ENCODE data around the gene ABCC1. TPM values are rescaled to one million over a fixed set of nuclear protein-coding genes. Genes with fewer than 3 reads are reported as not detected.

The ABCC1 gene
- total and polyA plus RNA-seq, 2 of the 4 experiments (the other 2 are of a cell fraction): 39.4 to 66.0 TPM

- TF ChIP-seq RFX5 (IDR thresholded peaks at IDR 0.05; ENCODE audit: low read depth, low read length) (no peak), BHLHE40 (IDR thresholded peaks at IDR 0.05; ENCODE audit: low read depth, low read length) (no peak), USF2 (IDR thresholded peaks at IDR 0.05; ENCODE audit: low read depth, low read length) (no peak), RCOR1 (IDR thresholded peaks at IDR 0.05; ENCODE audit: insufficient replicate concordance, low read length) (no peak), NFE2L2 (IDR thresholded peaks at IDR 0.05; ENCODE audit: low read depth, low read length) (no peak), RAD21 (IDR thresholded peaks at IDR 0.05; ENCODE audit: low read length) (no peak), POLR2A (IDR thresholded peaks at IDR 0.05; ENCODE audit: low read depth, low read length) (no peak), CTCF (conservative IDR thresholded peaks at IDR 0.05; ENCODE audit: low read depth, low read length) (0 out of 2 replicates have a peak, but pooled peaks have one; percentile 6)
- DNase-seq: no peak
- Histone ChIP-seq H4K8ac (ENCODE audit: low read depth in 2 of 2, low read length in 2 of 2) (0 out of 4 replicates have a peak overlapping the region, but pooled peaks of 1 of the 2 experiments have one; percentile 21), H2BK120ac (ENCODE audit: low read depth, low read length) (no peak overlapping the region), H3K4me3 (ENCODE audit: insufficient read depth, low read depth, low read length) (no peak overlapping the region), H3K4ac (ENCODE audit: low read depth, low read length) (0 out of 2 replicates have a peak overlapping the region, but pooled peaks have one; percentile 16), H3K14ac (replicated peaks; ENCODE audit: low read depth, low read length) (no peak overlapping the region), H4K20me1 (ENCODE audit: insufficient read depth, low read length) (peaks cover 44% of the 10 kb centered on the region), H2AFZ (replicated peaks; ENCODE audit: low read length, poor library complexity) (no peak overlapping the region), H4K5ac (ENCODE audit: low read depth, low read length) (no peak overlapping the region), H3K56ac (ENCODE audit: extremely low read depth, insufficient read depth, low read length) (no peak overlapping the region), H3K36me3 (ENCODE audit: control insufficient read depth, insufficient read depth, low read length) (peaks cover 79% of the 10 kb centered on the region), H3K27ac (ENCODE audit: insufficient read depth, low read length) (no peak overlapping the region), H2BK5ac (ENCODE audit: low read depth, low read length, poor library complexity, severe bottlenecking) (no peak overlapping the region), H3K18ac (ENCODE audit: low read depth, low read length) (no peak overlapping the region), H3K9me1 (ENCODE audit: insufficient read depth, low read length) (peaks cover 13% of the 10 kb centered on the region; the same call in 1 of the 2 replicates), H4K91ac (ENCODE audit: insufficient read depth, low read depth, low read length) (no peak overlapping the region), H3K23ac (ENCODE audit: low read depth, low read length) (0 out of 2 replicates have a peak overlapping the region, but pooled peaks have one; percentile 1), H2BK15ac (ENCODE audit: low read depth, low read length) (no peak overlapping the region), H3K9ac (ENCODE audit: low read depth, low read length) (no peak overlapping the region), H3K79me1 (ENCODE audit: low read depth in 1 of 2, low read length in 2 of 2) (peaks cover 43 to 93% of the 10 kb centered on the region in 2 experiments), H3K9me3 (ENCODE audit: control insufficient read depth, insufficient read depth, low read length) (no peaks in the 10 kb centered on the region), H2AK9ac (replicated peaks; ENCODE audit: low read depth, low read length, poor library complexity) (no peak overlapping the region), H3K4me1 (ENCODE audit: control insufficient read depth, insufficient read depth, low read length) (peaks cover 5% of the 10 kb centered on the region; the same call in 1 of the 2 replicates), H2AK5ac (ENCODE audit: low read depth, low read length) (no peak overlapping the region), H3K27me3 (ENCODE audit: control insufficient read depth, insufficient read depth, low read length) (no peaks in the 10 kb centered on the region), H3K4me2 (ENCODE audit: low read depth, low read length) (no peak overlapping the region), H2BK20ac (ENCODE audit: low read depth, low read length) (no peak overlapping the region)
- dilution Hi-C loops (cut with HindIII; ENCODE audit: low sequenced_read_pairs, unreplicated experiment) (no loop called here), in situ Hi-C loops (cut with MboI; ENCODE audit: low sequenced_read_pairs) (no loop called here), intact Hi-C loops (cut with micrococcal nuclease) (no loop called here)
- ATAC-seq (ENCODE audit: low read depth): no peak; the same call in 1 of the 2 replicates
- ChIA-PET POLR2A (ENCODE audit: unreplicated experiment) (no interaction called here), CTCF (interaction anchor here (0.6 kb wide), 1 partner anchor 69 kb away, joined by 3 read pairs; no protein-coding TSS in a partner anchor)
- BruUV-seq (replicated peaks): no TSS peak
- WGBS, 2 experiments (ENCODE audit: extremely low coverage in 2 of 2, insufficient read length in 1 of 2): no CpG with 5 or more reads among the region's 16 CpGs
Observed at GRCh38 chr16:16062023-16062937, 112.9 kb downstream of the ABCC1 start.

Measured in IMR-90 (cell line).